ENCODE measurements around the gene GAB2.
A peak's percentile ranks its signal among the peaks of the same experiment; 100 is the strongest.

The GAB2 gene

GRCh38 chr11:78205256-78205655 is 212.4 kb downstream of the GAB2 start:
- ATAC-seq (replicated peaks; ENCODE audit: extremely low read depth, poor library complexity, severe bottlenecking) (no peak), DNase-seq (ENCODE audit: low spot score in 2 of 2) (no peak)
- no peaks in the 10 kb centered on the region for H3K9me3 Mint-ChIP-seq
- H3K27me3 Mint-ChIP-seq = no peaks in the 10 kb centered on the region
- H3K27ac Mint-ChIP-seq (ENCODE audit: low read depth) = no peak overlapping the region
- H3K36me3 Mint-ChIP-seq (ENCODE audit: insufficient read depth) = peaks cover 19% of the 10 kb centered on the region
- peaks cover 35% of the 10 kb centered on the region for H3K4me1 Mint-ChIP-seq
- H3K4me3 Mint-ChIP-seq = no peak overlapping the region

- ATAC-seq (replicated peaks; ENCODE audit: extremely low read depth, poor library complexity, severe bottlenecking) = peak; percentile 77
- Mint-ChIP-seq H3K4me1 (peaks cover 35% of the 10 kb centered on the region), H3K27ac (ENCODE audit: low read depth) (peak overlapping the region; percentile 98), H3K9me3 (no peaks in the 10 kb centered on the region), H3K36me3 (ENCODE audit: insufficient read depth) (peaks cover 17% of the 10 kb centered on the region), H3K27me3 (no peaks in the 10 kb centered on the region), H3K4me3 (peak overlapping the region; percentile 76)
- peak in 1 of 2 donors; percentile 64 for DNase-seq (ENCODE audit: low spot score in 2 of 2)
These were observed 214.4 kb downstream of the GAB2 start for GRCh38 chr11:78203184-78203583.

- H3K27ac Mint-ChIP-seq (ENCODE audit: low read depth) = peak overlapping the region; percentile 98
- DNase-seq (ENCODE audit: low spot score in 2 of 2) (peak; percentile 40 to 68), ATAC-seq (replicated peaks; ENCODE audit: extremely low read depth, poor library complexity, severe bottlenecking) (peak; percentile 92)
- peaks cover 16% of the 10 kb centered on the region for H3K36me3 Mint-ChIP-seq (ENCODE audit: insufficient read depth)
- no peaks in the 10 kb centered on the region for H3K9me3 Mint-ChIP-seq
- H3K4me3 Mint-ChIP-seq = peak overlapping the region; percentile 76
- H3K4me1 Mint-ChIP-seq = peaks cover 35% of the 10 kb centered on the region
- no peaks in the 10 kb centered on the region for H3K27me3 Mint-ChIP-seq
These were observed 214.9 kb downstream of the GAB2 start for GRCh38 chr11:78202733-78203167.

DNA sequence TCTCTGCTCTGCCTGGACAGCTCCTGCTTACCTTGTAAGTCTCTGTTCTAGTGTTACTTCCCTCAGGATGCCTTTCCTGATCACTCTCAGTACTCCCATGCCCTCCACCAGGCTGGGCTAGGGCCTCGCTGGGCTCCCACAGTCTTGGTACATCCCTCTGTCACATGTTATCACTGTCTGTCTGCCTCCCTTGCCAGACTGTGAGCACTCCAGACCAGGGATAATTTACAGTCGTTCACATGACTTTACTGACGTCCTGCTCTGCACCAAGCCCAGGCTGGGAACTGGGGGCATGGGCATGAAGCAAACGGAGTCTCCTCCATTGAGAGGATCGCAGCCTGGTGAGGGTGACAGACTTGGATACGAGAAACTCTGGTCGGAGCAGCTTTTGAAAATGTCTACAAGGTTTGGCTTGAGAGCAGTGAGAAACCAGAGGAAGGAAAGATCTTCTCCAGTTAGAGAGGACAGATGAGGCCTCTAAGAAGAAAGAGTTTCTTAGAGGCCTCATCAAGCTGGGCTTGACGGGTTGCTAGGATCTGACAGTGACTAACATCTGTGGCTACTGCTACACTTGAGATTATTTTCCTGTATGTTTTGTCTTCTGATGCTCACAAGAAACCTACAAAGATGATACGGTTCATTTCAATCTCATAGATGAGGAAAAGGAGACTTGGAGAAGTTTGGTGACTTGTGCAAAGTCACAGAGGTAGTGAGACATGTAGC is 216.4 kb downstream of the GAB2 start:
- Mint-ChIP-seq H3K27ac (ENCODE audit: low read depth) (peak overlapping the region; percentile 98), H3K36me3 (ENCODE audit: insufficient read depth) (peaks cover 13% of the 10 kb centered on the region), H3K4me3 (peak overlapping the region; percentile 76), H3K4me1 (peaks cover 35% of the 10 kb centered on the region), H3K27me3 (no peaks in the 10 kb centered on the region), H3K9me3 (no peaks in the 10 kb centered on the region)
- DNase-seq (ENCODE audit: low spot score in 2 of 2) (no peak), ATAC-seq (replicated peaks; ENCODE audit: extremely low read depth, poor library complexity, severe bottlenecking) (no peak)

- no peak overlapping the region for H3K4me3 Mint-ChIP-seq
- H3K27ac Mint-ChIP-seq (ENCODE audit: low read depth) = peak overlapping the region; percentile 98
- H3K36me3 Mint-ChIP-seq (ENCODE audit: insufficient read depth) = peaks cover 11% of the 10 kb centered on the region
- peaks cover 35% of the 10 kb centered on the region for H3K4me1 Mint-ChIP-seq
- H3K9me3 Mint-ChIP-seq = no peaks in the 10 kb centered on the region
- no peaks in the 10 kb centered on the region for H3K27me3 Mint-ChIP-seq
- ATAC-seq (replicated peaks; ENCODE audit: extremely low read depth, poor library complexity, severe bottlenecking) = no peak
- no peak for DNase-seq (ENCODE audit: low spot score in 2 of 2)
These were observed 217.1 kb downstream of the GAB2 start for GRCh38 chr11:78200553-78200952.

GRCh38 chr11:78200061-78200460 is 217.6 kb downstream of the GAB2 start:
- Mint-ChIP-seq H3K27ac (ENCODE audit: low read depth) (peak overlapping the region; percentile 33), H3K4me3 (no peak overlapping the region), H3K36me3 (ENCODE audit: insufficient read depth) (peaks cover 11% of the 10 kb centered on the region), H3K27me3 (no peaks in the 10 kb centered on the region), H3K9me3 (no peaks in the 10 kb centered on the region), H3K4me1 (peaks cover 35% of the 10 kb centered on the region)
- DNase-seq (ENCODE audit: low spot score in 2 of 2) = no peak
- ATAC-seq (replicated peaks; ENCODE audit: extremely low read depth, poor library complexity, severe bottlenecking) = no peak

DNA sequence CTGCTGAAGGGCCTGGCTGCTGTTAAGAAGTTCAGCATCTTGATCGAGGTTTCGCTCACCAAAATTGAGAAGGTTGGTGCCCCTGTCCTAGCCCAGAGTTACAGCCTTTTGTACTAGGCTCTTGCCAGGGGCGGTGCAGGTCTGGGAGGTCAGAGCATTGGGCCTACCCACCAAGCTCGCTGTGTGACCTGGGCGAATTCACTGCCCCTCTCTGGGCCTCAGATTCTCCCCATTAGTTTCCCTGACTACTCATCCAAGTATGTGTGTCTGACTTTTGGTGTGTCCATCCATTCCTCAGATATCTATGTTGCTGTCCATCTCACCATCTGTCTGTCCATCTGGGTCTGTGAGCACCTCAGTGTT is 218.0 kb downstream of the GAB2 start:
- Mint-ChIP-seq H3K27me3 (no peaks in the 10 kb centered on the region), H3K9me3 (no peaks in the 10 kb centered on the region), H3K4me3 (no peak overlapping the region), H3K36me3 (ENCODE audit: insufficient read depth) (peaks cover 11% of the 10 kb centered on the region), H3K4me1 (peaks cover 36% of the 10 kb centered on the region), H3K27ac (ENCODE audit: low read depth) (peak overlapping the region; percentile 33)
- ATAC-seq (replicated peaks; ENCODE audit: extremely low read depth, poor library complexity, severe bottlenecking) (no peak), DNase-seq (ENCODE audit: low spot score in 2 of 2) (no peak)

DNA sequence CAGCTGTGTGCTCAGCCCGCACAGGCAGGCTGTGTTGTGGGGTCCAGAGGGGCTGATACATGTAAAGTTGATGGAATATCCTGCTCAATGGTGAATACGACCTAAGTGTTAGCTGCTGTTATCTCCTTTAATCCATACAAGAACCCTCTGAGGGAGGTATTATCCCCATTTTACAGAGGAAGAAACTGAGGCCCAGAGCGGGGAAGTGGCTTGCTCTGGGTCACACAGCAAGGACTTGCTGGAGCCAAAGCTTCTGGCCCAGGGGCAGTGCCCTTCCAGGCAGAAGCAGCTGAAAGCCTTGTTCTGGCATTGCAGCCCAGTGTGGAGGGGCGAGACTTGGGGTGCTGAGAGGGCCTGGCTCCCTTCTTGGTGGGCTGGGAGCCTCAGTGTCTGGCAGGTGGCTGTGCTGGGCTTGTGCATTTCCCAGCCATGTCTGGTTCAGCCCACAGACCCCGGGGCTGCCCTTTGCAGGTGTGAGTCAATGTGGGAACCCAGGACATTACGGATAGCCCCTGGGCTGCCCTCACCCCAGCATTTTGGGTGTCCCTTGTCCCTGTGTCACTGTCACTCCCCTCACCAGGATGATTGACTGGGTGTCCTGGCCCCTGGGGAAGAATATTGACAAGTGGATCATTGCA is 218.5 kb downstream of the GAB2 start:
- peaks cover 11% of the 10 kb centered on the region for H3K36me3 Mint-ChIP-seq (ENCODE audit: insufficient read depth)
- peak overlapping the region; percentile 33 for H3K27ac Mint-ChIP-seq (ENCODE audit: low read depth)
- no peak for DNase-seq (ENCODE audit: low spot score in 2 of 2)
- H3K9me3 Mint-ChIP-seq = no peaks in the 10 kb centered on the region
- H3K27me3 Mint-ChIP-seq = no peaks in the 10 kb centered on the region
- ATAC-seq (replicated peaks; ENCODE audit: extremely low read depth, poor library complexity, severe bottlenecking) = no peak
- peaks cover 37% of the 10 kb centered on the region for H3K4me1 Mint-ChIP-seq
- H3K4me3 Mint-ChIP-seq = no peak overlapping the region

GRCh38 chr11:78197816-78198215 is 219.8 kb downstream of the GAB2 start:
- peaks cover 36% of the 10 kb centered on the region for H3K4me1 Mint-ChIP-seq
- no peaks in the 10 kb centered on the region for H3K27me3 Mint-ChIP-seq
- H3K9me3 Mint-ChIP-seq = no peaks in the 10 kb centered on the region
- ATAC-seq (replicated peaks; ENCODE audit: extremely low read depth, poor library complexity, severe bottlenecking) (no peak), DNase-seq (ENCODE audit: low spot score in 2 of 2) (no peak)
- H3K4me3 Mint-ChIP-seq = no peak overlapping the region
- H3K27ac Mint-ChIP-seq (ENCODE audit: low read depth) = no peak overlapping the region
- H3K36me3 Mint-ChIP-seq (ENCODE audit: insufficient read depth) = peaks cover 7% of the 10 kb centered on the region

GRCh38 chr11:78196661-78197091 is 220.9 kb downstream of the GAB2 start:
- peaks cover 25% of the 10 kb centered on the region for H3K4me1 Mint-ChIP-seq
- no peak overlapping the region for H3K4me3 Mint-ChIP-seq
- H3K27ac Mint-ChIP-seq (ENCODE audit: low read depth) = no peak overlapping the region
- DNase-seq (ENCODE audit: low spot score in 2 of 2) (no peak), ATAC-seq (replicated peaks; ENCODE audit: extremely low read depth, poor library complexity, severe bottlenecking) (no peak)
- H3K9me3 Mint-ChIP-seq = no peaks in the 10 kb centered on the region
- no peaks in the 10 kb centered on the region for H3K36me3 Mint-ChIP-seq (ENCODE audit: insufficient read depth)
- no peaks in the 10 kb centered on the region for H3K27me3 Mint-ChIP-seq

DNA sequence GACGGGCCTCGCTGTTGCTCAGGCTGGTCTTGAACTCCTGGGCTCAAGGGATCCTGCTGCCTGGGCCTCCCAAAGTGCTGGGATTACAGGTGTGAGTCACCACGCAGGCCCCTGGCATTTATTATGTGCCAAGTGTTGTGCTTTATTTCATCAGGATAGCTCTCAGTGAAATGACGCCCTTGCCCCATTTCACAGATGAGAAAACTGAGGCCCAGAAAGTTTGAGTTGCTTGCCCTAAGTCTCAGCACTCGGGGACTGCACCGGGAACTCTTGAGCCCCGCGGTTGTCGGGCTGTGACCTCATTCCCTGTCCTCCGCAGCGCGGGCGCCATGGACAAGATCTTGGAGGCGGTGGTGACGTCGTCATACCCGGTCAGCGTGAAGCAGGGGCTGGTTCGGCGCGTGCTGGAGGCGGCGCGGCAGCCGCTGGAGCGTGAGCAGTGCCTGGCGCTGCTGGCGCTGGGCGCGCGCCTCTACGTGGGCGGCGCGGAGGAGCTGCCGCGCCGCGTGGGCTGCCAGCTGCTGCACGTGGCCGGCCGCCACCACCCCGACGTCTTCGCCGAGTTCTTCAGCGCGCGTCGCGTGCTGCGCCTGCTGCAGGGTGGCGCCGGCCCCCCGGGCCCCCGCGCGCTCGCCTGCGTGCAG is 221.6 kb downstream of the GAB2 start:
- Mint-ChIP-seq H3K9me3 (no peaks in the 10 kb centered on the region), H3K4me1 (peaks cover 22% of the 10 kb centered on the region), H3K27ac (ENCODE audit: low read depth) (peak overlapping the region; percentile 38), H3K27me3 (no peaks in the 10 kb centered on the region), H3K36me3 (ENCODE audit: insufficient read depth) (no peaks in the 10 kb centered on the region), H3K4me3 (no peak overlapping the region)
- DNase-seq (ENCODE audit: low spot score in 2 of 2) (no peak), ATAC-seq (replicated peaks; ENCODE audit: extremely low read depth, poor library complexity, severe bottlenecking) (no peak)

DNA sequence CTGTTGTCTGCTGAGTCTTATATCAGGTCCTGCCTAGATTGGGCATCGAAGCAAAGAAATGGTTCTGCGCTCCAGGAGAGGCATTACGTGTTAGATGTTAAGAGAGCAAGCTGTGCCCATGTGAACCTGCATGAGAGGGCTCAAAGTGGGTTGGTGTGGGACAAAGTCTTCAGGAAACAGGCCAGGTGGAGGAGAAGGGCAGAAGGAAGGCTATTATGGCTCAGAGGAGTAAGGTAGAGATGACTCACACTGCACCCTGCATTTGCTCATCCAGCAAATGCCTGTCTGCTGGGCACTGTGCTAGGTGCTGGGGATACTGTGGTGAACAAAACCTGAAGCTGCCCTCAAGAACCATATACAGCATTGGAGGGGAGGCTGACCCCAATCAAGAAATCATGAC is 223.1 kb downstream of the GAB2 start:
- ATAC-seq (replicated peaks; ENCODE audit: extremely low read depth, poor library complexity, severe bottlenecking) (no peak), DNase-seq (ENCODE audit: low spot score in 2 of 2) (no peak)
- Mint-ChIP-seq H3K27me3 (no peaks in the 10 kb centered on the region), H3K4me1 (peaks cover 34% of the 10 kb centered on the region), H3K4me3 (no peak overlapping the region), H3K9me3 (no peaks in the 10 kb centered on the region), H3K36me3 (ENCODE audit: insufficient read depth) (no peaks in the 10 kb centered on the region), H3K27ac (ENCODE audit: low read depth) (peak overlapping the region; percentile 21)

DNA sequence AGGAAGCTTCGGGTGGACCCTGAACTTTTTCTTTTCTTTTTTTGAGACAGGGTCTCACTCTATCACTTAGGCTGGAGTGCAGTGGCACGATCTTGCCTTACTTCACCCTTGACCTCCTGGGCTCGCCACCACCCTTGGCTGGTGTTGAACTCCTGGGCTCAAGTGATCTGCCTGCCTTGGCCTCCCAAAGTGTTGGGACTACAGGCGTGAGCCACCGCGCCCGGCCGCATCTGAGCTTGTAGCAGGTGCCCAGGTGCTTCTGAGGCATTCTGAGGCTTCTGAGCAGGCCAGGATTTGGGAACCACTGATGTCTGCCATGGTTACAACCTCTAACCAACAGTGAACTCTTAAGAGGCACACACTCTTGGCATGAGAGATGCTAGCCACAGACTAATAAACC is 223.8 kb downstream of the GAB2 start:
- ATAC-seq (replicated peaks; ENCODE audit: extremely low read depth, poor library complexity, severe bottlenecking) (no peak), DNase-seq (ENCODE audit: low spot score in 2 of 2) (no peak)
- H3K27me3 Mint-ChIP-seq = no peaks in the 10 kb centered on the region
- H3K9me3 Mint-ChIP-seq = no peaks in the 10 kb centered on the region
- H3K4me1 Mint-ChIP-seq = peaks cover 37% of the 10 kb centered on the region
- peak overlapping the region; percentile 7 for H3K27ac Mint-ChIP-seq (ENCODE audit: low read depth)
- no peaks in the 10 kb centered on the region for H3K36me3 Mint-ChIP-seq (ENCODE audit: insufficient read depth)
- H3K4me3 Mint-ChIP-seq = no peak overlapping the region
